Aorta (tissue), 5 donors: ENCODE data around the gene TNIK. TPM values are rescaled to one million over a fixed set of nuclear protein-coding genes. Genes with fewer than 3 reads are reported as not detected.

Experiments
- ATAC-seq: fragments of 200-7000 bp; cut with Tn5 transposase; one replicate; pipeline ENCODE4 v1.9.1; 2022; ENCODE audit warnings: moderate library complexity; ENCODE audit not compliant: low FRiP score
- DNase-seq, 2 donors: peaks; one replicate each; pipeline ENCODE4 v3.0.0-alpha.2; 2020
- H3K27ac ChIP-seq, 2 donors: one replicate each; pipeline ENCODE4 v1.5.1; 2013; ENCODE audit warnings: low read length in 2 of 2, mild to moderate bottlenecking in 2 of 2, moderate library complexity in 2 of 2, control low read depth in 1 of 2, inconsistent platforms in 1 of 2, low read depth in 1 of 2
- H3K27me3 ChIP-seq, 2 donors: one replicate each; pipeline ENCODE4 v1.6.1; 2013; ENCODE audit warnings: control low read depth in 1 of 2, low read length in 1 of 2, mild to moderate bottlenecking in 1 of 2, moderate library complexity in 1 of 2; ENCODE audit not compliant: insufficient read depth in 2 of 2, control insufficient read depth in 1 of 2
- H3K36me3 ChIP-seq, 2 donors: one replicate each; pipeline ENCODE4 v1.6.1; 2013; ENCODE audit warnings: control low read depth in 1 of 2, low read length in 1 of 2, mild to moderate bottlenecking in 1 of 2; ENCODE audit not compliant: insufficient read depth in 2 of 2, control insufficient read depth in 1 of 2
- H3K4me1 ChIP-seq, 2 donors: one replicate each; pipeline ENCODE4 v1.6.1; 2013; ENCODE audit warnings: low read length in 2 of 2, control low read depth in 1 of 2, mild to moderate bottlenecking in 1 of 2, moderate library complexity in 1 of 2; ENCODE audit not compliant: insufficient read depth in 2 of 2, control insufficient read depth in 1 of 2
- H3K4me3 ChIP-seq, 2 donors: one replicate each; pipeline ENCODE4 v1.5.1; 2013; ENCODE audit warnings: low read length in 2 of 2, control low read depth in 1 of 2, mild to moderate bottlenecking in 1 of 2
- H3K9me3 ChIP-seq: one replicate; pipeline ENCODE4 v1.6.1; 2013; ENCODE audit warnings: mild to moderate bottlenecking, low read length; ENCODE audit not compliant: control insufficient read depth
- WGBS, 2 donors: extraction: QIAGEN DNeasy Blood & Tissue Kit; methylation state at CpG; one replicate each; pipeline ENCODE4 v1.1.7; 2013; 5-methylcytosine and 5-hydroxymethylcytosine counted together
- intact Hi-C, 2 donors: fragments of 100-400 bp; cut with DNase I; formaldehyde crosslinking; loops; one replicate each; pipeline versions ENCODE4 v1.14.2 to v1.15.0; 2022
- polyA plus RNA-seq, 2 donors: library from polyadenylated mRNA; stranded (reverse); fragments of 200-250 nt; gene quantifications; one replicate each; pipeline ENCODE4 v1.2.3, GENCODE V29; 2013
- total RNA-seq, 2 donors: library from RNA; stranded (reverse); fragmentation: NEBNext Ultra II Directional; extraction: Animal tissue kit (Norgen Biotek cat#: 25700); gene quantifications; one replicate each; pipeline ENCODE4 v1.2.1, GENCODE V29; 2021
- donor health status: healthy with polysubstance abuse.
- donor health status: Bipolar disorder and iron deficiency.
- donor health status: DM: no; HTN: no; CAD: no.
- donor health status: DM: no; HTN: no; CAD: no.
- donor health status: DM: yes; HTN: yes; CAD: no.

TNIK gene
- total and polyA plus RNA-seq, 4 donors = 4.7 to 14.6 (median 8.8) TPM

DNA sequence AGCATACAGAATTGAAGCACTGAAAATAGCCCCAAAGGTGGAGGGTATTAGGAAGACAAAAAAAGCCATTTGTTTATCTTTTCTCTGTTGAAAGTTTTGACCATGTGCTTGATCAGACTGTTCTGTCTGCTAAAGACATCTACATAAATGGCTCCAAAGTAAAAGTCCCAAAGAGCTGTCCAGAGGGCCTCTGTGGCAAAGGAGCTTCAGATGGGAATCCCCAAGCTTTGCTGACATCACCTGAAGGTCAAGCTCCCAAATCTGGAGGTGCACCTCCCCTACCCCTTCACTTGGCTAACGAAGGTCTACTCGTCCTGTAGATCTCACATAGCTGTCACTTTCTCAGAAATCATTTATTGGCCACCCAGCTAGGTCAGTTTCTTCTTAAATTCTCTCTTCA, 239.1 kb downstream of the TNIK start:
- Histone ChIP-seq H3K4me1 (no peaks in the 10 kb centered on the region), H3K27ac (no peak overlapping the region), H3K36me3 (no peaks in the 10 kb centered on the region), H3K27me3 (no peaks in the 10 kb centered on the region), H3K4me3 (no peak overlapping the region), H3K9me3 (no peaks in the 10 kb centered on the region)
- no peak for DNase-seq
- no peak for ATAC-seq
- WGBS, 2 donors = 93 to 94% methylated on average over 2 of the region's 2 CpGs
- intact Hi-C loops = no loop called here

DNA sequence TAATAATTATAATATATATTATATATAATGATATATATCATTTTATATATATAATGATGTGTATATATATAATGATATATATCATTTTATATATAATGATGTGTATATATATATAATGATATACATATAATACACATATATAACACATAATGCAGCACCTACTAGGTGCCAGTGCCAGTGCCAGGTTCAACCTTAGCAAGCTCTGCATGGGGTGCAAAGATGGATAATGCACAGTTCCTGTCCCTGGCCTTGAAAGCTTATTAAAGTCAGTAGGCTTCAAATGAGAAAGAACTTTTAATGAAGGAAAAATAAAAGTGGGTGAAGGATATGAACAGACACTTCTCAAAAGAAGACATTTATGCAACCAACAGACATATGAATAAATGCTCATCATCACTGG, 240.9 kb downstream of the TNIK start:
- Histone ChIP-seq H3K4me1 (no peaks in the 10 kb centered on the region), H3K4me3 (no peak overlapping the region), H3K27ac (no peak overlapping the region), H3K27me3 (no peaks in the 10 kb centered on the region), H3K36me3 (no peaks in the 10 kb centered on the region), H3K9me3 (no peaks in the 10 kb centered on the region)
- no peak for ATAC-seq
- intact Hi-C loops = no loop called here
- no peak for DNase-seq

DNA sequence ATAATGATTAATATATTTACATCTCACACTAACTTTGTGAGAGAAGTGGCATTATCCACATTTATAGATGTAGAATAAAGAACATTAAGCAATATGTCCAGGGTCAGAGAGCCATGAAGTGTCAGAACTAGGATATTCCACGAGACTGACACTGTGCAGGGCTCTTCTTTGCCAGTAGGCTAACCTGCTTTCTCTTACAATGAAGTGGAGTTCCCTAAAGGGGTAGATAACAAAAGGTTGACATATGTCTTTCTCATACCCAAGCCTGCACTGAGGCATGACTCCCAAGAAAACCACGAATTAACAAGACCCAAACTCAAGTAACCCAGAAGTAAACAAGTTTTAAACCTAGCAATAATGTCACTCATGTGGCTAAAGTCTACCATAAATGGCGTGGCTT, 242.1 kb downstream of the TNIK start:
- WGBS, 2 donors = 81 to 82% methylated on average over 3 of the region's 3 CpGs
- Histone ChIP-seq H3K36me3 (no peaks in the 10 kb centered on the region), H3K4me1 (no peaks in the 10 kb centered on the region), H3K4me3 (no peak overlapping the region), H3K27me3 (no peaks in the 10 kb centered on the region), H3K27ac (no peak overlapping the region), H3K9me3 (no peaks in the 10 kb centered on the region)
- no peak for ATAC-seq
- no peak for DNase-seq
- intact Hi-C loops = no loop called here

DNA sequence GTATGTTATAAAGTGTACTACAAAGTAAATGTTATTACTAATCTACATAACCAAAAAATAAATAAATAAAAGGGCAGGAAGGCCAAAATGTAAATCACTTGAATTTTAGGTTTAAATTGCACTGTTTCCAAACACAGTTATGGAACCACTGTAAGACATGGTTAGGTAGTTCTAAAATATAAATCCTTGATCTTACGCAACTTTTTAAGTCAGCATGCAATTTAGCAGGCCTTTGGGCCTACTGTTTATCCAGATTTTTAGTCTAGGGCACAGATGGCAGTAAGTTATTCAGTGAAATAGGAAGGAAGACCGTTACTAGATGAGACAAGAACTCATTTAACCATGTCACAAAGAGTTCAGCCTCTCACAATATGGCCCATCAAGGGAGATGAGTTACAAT, 246.3 kb downstream of the TNIK start:
- no peak for ATAC-seq
- intact Hi-C loops = no loop called here
- no peak for DNase-seq
- Histone ChIP-seq H3K36me3 (no peaks in the 10 kb centered on the region), H3K4me3 (no peak overlapping the region), H3K9me3 (no peaks in the 10 kb centered on the region), H3K4me1 (no peaks in the 10 kb centered on the region), H3K27ac (no peak overlapping the region), H3K27me3 (no peaks in the 10 kb centered on the region)
- 97 to 99% methylated on average over 2 of the region's 2 CpGs for WGBS, 2 donors

DNA sequence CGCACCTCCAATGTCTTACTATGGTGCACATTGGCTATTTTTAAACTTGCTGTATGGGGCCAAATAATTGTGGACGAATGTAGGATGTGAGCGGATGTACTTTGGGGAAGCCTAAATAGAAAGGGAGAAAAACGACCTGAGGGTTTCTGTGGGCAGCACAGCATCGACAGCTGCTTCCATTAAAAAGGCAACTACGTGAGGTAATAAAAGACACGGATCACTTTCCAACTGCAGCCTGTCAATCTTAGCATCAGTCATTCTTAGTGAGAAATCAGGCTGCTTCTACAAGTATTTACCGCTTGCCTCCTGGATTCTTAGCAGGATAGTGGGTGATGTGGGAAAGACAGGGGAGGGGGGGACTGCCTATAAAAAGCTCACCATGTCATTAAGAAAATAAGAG, 247.0 kb downstream of the TNIK start:
- DNase-seq = no peak
- Histone ChIP-seq H3K4me1 (no peaks in the 10 kb centered on the region), H3K36me3 (no peaks in the 10 kb centered on the region), H3K4me3 (no peak overlapping the region), H3K9me3 (no peaks in the 10 kb centered on the region), H3K27me3 (no peaks in the 10 kb centered on the region), H3K27ac (no peak overlapping the region)
- no peak for ATAC-seq
- intact Hi-C loops = no loop called here
- 81 to 86% methylated on average over 8 of the region's 8 CpGs for WGBS, 2 donors

DNA sequence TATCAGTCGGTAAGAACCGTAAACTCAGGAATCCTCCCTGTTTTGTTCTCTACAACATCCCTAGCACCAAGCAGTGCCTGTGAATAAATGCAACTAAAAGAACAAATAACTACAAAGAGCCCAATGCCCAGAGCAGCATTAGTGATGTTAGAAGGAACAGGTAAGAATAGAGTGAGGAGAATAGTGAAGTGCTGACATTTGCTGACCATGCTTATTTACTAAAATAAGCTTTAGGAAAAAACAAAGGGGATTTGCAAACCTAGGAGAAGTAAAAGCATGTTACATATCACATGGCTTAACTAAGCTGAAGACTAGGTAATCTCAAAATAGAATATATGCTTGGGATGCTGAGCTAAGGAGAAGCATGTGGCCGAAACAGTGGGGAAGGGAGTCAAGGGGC, 247.6 kb downstream of the TNIK start:
- no peaks in the 10 kb centered on the region for H3K36me3 ChIP-seq
- H3K27me3 ChIP-seq = peaks cover 0 to 1% of the 10 kb centered on the region in 2 donors
- 97 to 99% methylated on average over 3 of the region's 3 CpGs for WGBS, 2 donors
- no peak for ATAC-seq
- no peak overlapping the region for H3K27ac ChIP-seq
- H3K4me3 ChIP-seq = no peak overlapping the region
- H3K4me1 ChIP-seq = no peaks in the 10 kb centered on the region
- intact Hi-C loops = no loop called here
- no peak for DNase-seq
- no peaks in the 10 kb centered on the region for H3K9me3 ChIP-seq

DNA sequence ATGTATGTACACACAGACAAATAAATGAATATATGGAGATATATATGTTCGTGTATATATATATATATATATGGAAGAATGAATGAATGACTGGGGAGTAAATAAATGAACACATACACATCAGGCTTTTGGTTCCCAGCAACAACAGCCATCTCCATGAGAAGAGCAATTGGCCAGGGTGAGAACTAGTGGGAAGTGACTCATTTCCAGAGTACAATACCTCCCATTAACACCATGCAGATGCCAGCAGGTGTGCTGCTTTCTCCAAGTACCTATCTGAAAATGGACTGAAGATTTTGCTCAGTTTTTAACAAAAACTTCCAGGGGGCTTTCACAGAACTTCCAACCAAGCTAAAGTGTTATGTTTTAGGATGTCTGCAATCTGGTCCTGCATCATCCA, 253.9 kb downstream of the TNIK start:
- peaks cover 0 to 1% of the 10 kb centered on the region in 2 donors for H3K27me3 ChIP-seq
- intact Hi-C loops = no loop called here
- H3K4me3 ChIP-seq = no peak overlapping the region
- whole genome bisulfite sequencing, 2 donors = 86 to 100% methylated on average over 1 of the region's 1 CpG
- H3K4me1 ChIP-seq = peaks cover 0 to 7% of the 10 kb centered on the region in 2 donors
- H3K9me3 ChIP-seq = no peaks in the 10 kb centered on the region
- H3K27ac ChIP-seq = no peak overlapping the region
- ATAC-seq = no peak
- no peak for DNase-seq
- no peaks in the 10 kb centered on the region for H3K36me3 ChIP-seq

DNA sequence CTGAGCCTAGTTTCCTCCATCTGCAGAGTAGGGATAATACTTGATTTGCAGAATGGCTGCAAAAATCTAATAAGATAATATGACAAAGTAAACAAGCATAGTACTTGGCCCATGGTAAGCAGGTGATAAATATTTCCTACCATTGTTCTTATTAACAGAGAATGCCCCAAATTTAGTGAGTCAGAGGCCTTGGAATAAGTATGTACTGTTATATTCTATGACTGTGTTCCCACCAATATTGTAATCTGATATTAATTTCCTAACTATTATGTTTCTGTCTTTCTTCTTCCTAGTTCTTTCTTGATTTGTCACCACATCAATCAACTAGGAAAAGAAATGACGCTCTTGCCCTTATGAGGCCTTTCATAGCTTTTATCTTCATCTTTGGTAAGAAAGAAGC, 255.3 kb downstream of the TNIK start:
- DNase-seq = no peak
- Histone ChIP-seq H3K4me3 (no peak overlapping the region), H3K27ac (no peak overlapping the region), H3K27me3 (peaks cover 0 to 1% of the 10 kb centered on the region in 2 donors), H3K36me3 (no peaks in the 10 kb centered on the region), H3K4me1 (peaks cover 0 to 7% of the 10 kb centered on the region in 2 donors), H3K9me3 (no peaks in the 10 kb centered on the region)
- ATAC-seq = no peak
- intact Hi-C loops = no loop called here
- 99 to 100% methylated on average over 1 of the region's 1 CpG for WGBS, 2 donors

DNA sequence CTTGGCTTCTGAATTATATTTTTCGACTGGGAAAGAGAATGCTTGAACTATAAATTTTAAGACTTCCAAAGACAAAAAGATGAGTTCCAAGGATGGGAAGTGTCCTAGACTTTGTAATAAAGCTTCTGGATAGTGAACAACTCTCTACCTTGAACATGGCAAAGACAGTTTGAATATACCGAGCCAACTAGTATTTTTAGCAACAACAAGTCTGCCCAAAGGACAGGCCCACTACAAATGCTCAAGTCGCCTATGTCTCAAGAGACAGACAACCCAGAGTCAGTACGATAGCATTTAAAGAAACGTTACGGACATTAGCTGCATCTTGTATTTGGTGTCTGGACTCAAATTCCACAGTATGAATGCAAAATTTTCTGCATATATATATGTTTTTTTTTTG, 258.4 kb downstream of the TNIK start:
- no peak for ATAC-seq
- Histone ChIP-seq H3K27me3 (no peaks in the 10 kb centered on the region), H3K9me3 (no peaks in the 10 kb centered on the region), H3K4me1 (peaks cover 0 to 7% of the 10 kb centered on the region in 2 donors), H3K4me3 (no peak overlapping the region), H3K27ac (no peak overlapping the region), H3K36me3 (no peaks in the 10 kb centered on the region)
- 45 to 47% methylated on average over 6 of the region's 6 CpGs for WGBS, 2 donors
- intact Hi-C loops = no loop called here
- DNase-seq = no peak
